ENCODE results near the gene CDC20.

The CDC20 gene

DNA sequence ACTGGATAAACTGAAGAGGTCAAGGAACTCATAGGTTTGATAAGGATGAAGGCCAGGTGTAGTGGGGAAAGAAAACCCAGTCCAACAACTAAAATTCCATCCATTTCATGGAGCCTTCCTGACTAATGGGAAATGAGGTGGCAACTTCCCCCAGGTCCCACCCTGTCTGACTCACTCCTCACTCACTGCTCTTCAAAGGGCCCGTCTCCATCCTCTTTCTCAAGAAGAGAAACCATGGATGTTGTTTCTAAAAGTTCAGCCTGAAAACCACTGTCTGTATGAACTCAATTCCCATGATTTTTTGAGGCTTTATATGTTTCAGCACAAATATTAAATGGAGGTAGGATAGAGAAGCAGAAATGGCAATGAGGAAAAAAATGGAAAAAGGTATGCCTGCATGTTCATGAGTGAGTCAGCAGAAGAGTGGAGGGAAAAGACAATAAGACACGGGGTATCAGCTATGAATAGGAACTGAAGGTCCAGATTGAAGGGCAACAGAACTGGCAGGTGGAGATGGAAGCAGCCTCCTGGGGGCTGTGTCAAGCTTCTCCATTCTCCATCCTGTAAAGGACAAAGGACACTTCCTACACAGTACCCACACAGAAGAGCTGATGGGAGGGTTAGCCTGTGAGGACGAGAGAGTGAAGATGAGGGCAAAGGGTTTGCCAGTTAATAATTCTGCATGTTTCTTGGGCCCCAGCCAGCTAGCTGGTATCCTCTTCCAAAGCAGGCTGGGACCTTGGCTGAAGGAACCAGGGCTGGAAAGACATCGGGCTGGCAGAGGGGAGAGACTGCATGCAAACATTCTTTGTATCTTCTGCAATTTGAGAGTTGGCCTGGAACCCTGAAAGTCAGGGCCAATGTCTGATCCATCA is 14.5 kb downstream of the CDC20 start:
- DNase-seq (ENCODE audit: insufficient read length) = no peak
- TF ChIP-seq POLR2A (IDR thresholded peaks at IDR 0.05; ENCODE audit: low read depth, low read length) (no peak), TAF1 (IDR thresholded peaks at IDR 0.05; ENCODE audit: borderline replicate concordance, low read depth, low read length) (no peak), POLR2AphosphoS5 (IDR thresholded peaks at IDR 0.05; ENCODE audit: low read depth, low read length) (no peak)
- no peak for FAIRE-seq

DNA sequence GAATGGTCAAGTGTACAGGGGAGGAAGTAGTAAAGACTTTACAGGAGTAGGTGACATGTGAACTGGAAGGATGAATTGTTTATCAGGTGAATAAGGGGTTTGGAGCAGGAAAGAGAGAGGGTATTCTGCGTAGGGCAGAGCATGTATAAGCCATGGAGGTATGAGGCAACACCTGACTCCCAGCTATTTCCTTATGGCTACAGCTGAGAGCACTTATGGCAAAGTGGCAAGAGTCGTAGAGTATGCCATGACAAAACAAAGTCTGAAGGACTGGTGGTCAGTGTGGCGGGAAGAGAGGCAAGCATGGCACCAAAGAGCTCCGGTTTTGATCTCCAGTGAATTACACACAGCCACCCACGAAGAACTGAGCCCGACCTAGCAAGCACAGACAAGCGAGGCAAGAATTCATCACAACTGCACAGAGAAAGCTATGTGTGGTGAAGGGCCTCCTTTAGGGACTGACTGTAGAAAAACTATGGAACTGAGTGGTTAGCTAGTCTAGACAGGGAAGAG is 18.0 kb downstream of the CDC20 start:
- TF ChIP-seq TAF1 (IDR thresholded peaks at IDR 0.05; ENCODE audit: borderline replicate concordance, low read depth, low read length) = no peak
- no peak for TF ChIP-seq POLR2A (IDR thresholded peaks at IDR 0.05; ENCODE audit: low read depth, low read length)
- TF ChIP-seq POLR2AphosphoS5 (IDR thresholded peaks at IDR 0.05; ENCODE audit: low read depth, low read length) = no peak
- DNase-seq (ENCODE audit: insufficient read length) (no peak), FAIRE-seq (no peak)

DNA sequence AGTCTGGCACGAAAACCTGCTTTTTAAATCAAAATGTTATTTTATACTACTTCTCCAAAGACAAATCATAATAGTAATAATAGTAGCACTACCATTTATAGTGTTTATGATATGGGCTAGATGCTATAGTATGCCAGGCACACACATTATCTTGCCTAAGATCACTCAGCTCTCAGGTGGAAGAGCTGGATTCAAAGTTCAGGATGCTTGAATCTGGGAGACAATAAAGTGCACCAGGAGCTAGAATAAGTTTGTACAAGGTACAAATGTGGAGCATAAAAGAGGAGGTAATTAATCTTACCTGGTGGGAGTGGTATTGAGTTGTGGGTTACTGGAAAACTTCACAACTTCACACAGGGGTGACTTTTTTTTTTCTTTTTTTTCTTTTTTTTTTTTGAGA is 19.1 kb downstream of the CDC20 start:
- TF ChIP-seq POLR2AphosphoS5 (IDR thresholded peaks at IDR 0.05; ENCODE audit: low read depth, low read length) = no peak
- TF ChIP-seq TAF1 (IDR thresholded peaks at IDR 0.05; ENCODE audit: borderline replicate concordance, low read depth, low read length) = no peak
- no peak for TF ChIP-seq POLR2A (IDR thresholded peaks at IDR 0.05; ENCODE audit: low read depth, low read length)
- FAIRE-seq (no peak), DNase-seq (ENCODE audit: insufficient read length) (no peak)

DNA sequence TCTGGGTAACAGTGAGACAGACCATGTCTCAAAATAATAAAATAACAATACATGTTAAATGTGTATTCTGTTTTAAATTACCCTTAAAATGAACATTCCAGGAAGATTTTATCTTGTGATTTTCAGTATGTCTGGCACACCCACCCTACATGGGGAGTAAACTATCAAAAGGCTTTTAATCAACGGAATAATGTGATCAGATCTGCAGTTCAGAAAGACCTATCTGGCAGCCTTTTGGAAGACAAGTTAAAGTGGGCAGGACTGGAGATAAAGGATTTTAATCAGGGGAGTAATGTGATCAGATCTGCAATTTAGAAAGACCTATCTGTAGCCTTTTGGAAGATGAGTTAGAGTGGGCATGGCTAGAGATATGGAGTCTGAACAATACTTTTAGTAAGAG is 20.7 kb downstream of the CDC20 start:
- DNase-seq (ENCODE audit: insufficient read length) (no peak), FAIRE-seq (no peak)
- no peak for TF ChIP-seq POLR2A (IDR thresholded peaks at IDR 0.05; ENCODE audit: low read depth, low read length)
- TF ChIP-seq POLR2AphosphoS5 (IDR thresholded peaks at IDR 0.05; ENCODE audit: low read depth, low read length) = no peak
- no peak for TF ChIP-seq TAF1 (IDR thresholded peaks at IDR 0.05; ENCODE audit: borderline replicate concordance, low read depth, low read length)

DNA sequence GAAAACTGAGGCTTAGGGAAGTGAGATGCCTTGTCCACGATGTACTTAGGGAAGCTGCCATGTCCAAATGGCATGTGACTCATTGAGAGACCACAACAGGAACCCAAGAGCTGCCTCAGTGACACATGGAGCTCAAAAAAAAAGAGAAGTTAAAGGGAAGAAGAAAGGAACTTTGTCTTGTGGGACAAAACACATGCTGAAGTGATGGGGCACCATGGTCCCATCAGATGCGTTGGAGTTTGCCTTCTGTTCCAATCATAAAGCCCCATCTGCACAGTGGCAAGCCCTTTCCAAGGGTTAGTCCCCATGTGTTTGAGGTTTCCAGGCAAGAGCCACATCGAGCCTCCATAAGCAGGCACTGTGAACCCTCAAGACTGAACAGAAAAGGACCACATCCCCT is 22.8 kb downstream of the CDC20 start:
- TF ChIP-seq TAF1 (IDR thresholded peaks at IDR 0.05; ENCODE audit: borderline replicate concordance, low read depth, low read length) (no peak), POLR2AphosphoS5 (IDR thresholded peaks at IDR 0.05; ENCODE audit: low read depth, low read length) (peak; percentile 26; the same call in 1 of the 2 replicates)
- no peak for FAIRE-seq
- DNase-seq (ENCODE audit: insufficient read length) = no peak

DNA sequence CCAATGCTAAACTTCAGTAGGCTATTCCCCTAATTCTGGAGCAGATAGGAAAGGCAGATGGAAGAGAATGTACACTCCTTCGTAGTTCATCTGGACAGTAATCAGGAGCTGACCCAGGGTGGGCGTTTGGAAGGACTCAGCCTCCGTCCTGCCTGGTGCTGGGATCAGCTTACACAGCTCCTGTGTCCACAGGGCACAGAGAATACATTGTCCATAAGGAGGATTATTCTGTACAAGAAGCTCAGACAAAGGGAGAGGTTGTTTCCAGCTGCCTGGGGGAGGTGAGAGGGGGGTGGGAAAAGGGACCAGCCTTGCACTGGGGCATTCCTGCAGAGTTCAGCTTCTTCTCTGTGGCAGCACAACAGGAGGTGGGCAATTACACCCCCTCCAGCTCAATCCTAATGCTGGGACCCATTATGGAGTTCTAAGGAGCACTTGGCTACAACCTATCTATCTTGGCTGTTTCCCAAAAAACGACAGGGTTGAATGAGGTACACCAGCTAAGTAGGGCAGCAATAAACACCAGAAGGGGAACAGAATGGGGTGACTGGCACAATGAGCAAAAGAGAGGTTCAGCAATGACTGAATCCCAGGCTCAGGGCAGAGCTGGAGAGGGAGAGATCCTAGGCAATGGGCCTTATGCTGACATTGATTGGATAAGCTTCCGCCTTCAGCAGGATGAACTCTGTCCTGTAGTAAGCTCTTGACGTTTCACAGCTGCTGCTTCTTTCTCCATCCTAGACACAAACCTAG is 23.4 kb downstream of the CDC20 start:
- no peak for DNase-seq (ENCODE audit: insufficient read length)
- TF ChIP-seq POLR2A (IDR thresholded peaks at IDR 0.05; ENCODE audit: low read depth, low read length) (no peak), TAF1 (IDR thresholded peaks at IDR 0.05; ENCODE audit: borderline replicate concordance, low read depth, low read length) (no peak), POLR2AphosphoS5 (IDR thresholded peaks at IDR 0.05; ENCODE audit: low read depth, low read length) (no peak)
- no peak for FAIRE-seq

DNA sequence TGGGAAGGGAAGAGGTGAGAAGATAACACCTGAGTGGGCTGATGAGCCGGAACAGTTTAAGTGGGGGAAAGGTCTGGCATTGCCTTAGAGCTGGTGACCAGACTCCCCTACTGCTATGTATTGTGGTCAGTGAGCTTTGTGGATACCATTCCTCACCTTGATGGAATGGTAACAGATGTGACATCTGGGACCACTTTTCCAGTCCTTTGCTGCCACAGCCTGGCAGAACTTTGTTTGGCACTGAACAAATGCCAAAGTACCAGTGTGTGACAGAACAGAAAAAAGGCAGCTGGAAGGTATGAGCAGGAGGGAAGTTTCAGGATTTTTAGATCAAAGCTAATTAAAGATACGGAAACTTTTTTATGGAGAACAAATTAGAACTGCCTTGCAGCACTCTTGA is 24.7 kb downstream of the CDC20 start:
- TF ChIP-seq POLR2A (IDR thresholded peaks at IDR 0.05; ENCODE audit: low read depth, low read length) (no peak), TAF1 (IDR thresholded peaks at IDR 0.05; ENCODE audit: borderline replicate concordance, low read depth, low read length) (no peak), POLR2AphosphoS5 (IDR thresholded peaks at IDR 0.05; ENCODE audit: low read depth, low read length) (no peak)
- no peak for DNase-seq (ENCODE audit: insufficient read length)
- FAIRE-seq = no peak

DNA sequence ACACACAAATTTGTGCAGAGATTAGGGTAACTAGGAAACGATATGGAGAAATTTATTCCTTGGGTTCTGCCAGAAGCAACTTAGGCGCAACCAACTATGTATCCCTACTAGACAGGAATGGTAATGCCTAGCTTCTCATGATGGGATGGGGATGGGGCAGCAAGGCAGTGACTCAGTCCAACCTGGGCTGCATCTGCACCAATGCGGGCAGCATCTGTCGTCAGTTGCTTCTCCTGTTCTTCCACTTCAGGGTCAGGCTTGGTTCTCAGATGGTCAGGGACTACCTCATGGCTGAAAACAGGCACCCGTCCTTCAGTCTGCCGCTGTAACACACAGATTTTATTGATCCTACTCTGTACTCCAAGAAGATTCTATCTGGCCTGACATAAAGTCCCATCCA is 27.9 kb downstream of the CDC20 start:
- FAIRE-seq (no peak), DNase-seq (ENCODE audit: insufficient read length) (no peak)
- no peak for TF ChIP-seq POLR2A (IDR thresholded peaks at IDR 0.05; ENCODE audit: low read depth, low read length)

DNA sequence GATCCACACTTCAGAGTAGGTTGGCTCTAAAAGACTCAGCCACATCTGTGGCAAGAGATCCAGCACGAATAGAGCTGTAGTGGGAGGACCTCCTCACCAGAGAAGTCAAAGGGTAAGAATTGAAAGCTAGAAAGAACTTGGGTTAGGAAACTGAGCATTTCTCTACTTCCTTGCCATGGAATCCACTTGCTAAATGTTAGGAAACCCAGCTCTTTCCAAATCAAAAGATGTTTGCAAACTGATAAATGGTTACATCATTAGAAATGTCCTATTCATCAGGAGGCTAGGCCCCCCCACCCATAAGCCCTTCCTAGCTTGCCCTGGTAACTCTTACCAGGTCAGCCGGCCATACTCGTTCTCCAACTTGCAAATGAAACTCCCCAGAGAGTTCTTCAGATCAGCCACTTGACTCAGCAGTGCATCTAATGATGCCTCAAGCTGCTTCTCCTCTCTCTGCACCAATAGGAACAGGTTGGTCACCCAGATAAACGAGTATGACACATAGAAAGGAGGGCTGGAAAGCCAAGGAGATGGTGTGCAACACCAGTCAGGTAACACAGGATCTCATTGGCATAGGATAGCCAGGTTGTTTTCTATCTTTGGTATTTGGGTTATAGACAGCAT is 29.3 kb downstream of the CDC20 start:
- DNase-seq (ENCODE audit: insufficient read length) (no peak), FAIRE-seq (peak; percentile 56)
- TF ChIP-seq POLR2A (IDR thresholded peaks at IDR 0.05; ENCODE audit: low read depth, low read length) = no peak
- TF ChIP-seq TAF1 (IDR thresholded peaks at IDR 0.05; ENCODE audit: borderline replicate concordance, low read depth, low read length) = no peak
- no peak for TF ChIP-seq POLR2AphosphoS5 (IDR thresholded peaks at IDR 0.05; ENCODE audit: low read depth, low read length)

DNA sequence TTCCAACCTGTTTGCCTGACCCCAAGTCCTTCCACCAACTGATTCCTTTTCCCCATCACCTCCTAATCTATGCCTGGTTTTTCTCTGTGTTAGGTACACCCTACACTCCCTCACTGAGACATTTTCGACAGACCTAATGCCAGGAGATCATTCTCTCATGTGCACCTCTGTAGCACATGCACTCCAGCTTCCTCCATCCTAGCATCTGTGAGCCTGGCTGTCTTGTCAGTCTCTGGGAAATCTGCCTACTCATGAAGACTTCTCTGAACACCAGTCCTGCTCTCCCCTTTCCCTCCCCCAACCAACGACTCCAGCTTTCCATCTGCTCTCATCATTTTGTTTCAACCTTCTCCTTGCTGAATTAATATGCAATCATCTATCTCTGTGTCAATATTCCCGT is 29.8 kb downstream of the CDC20 start:
- TF ChIP-seq TAF1 (IDR thresholded peaks at IDR 0.05; ENCODE audit: borderline replicate concordance, low read depth, low read length) (no peak), POLR2AphosphoS5 (IDR thresholded peaks at IDR 0.05; ENCODE audit: low read depth, low read length) (no peak), POLR2A (IDR thresholded peaks at IDR 0.05; ENCODE audit: low read depth, low read length) (no peak)
- DNase-seq (ENCODE audit: insufficient read length) = no peak
- no peak for FAIRE-seq

All from GM12892 (cell line).